ENCODE data around the gene PIP5K1B.
A peak's percentile ranks its signal among the peaks of the same experiment; 100 is the strongest.
"Not testable (repeated sequence)": the region's sequence is repeated elsewhere in the genome, so short reads cannot be mapped to it uniquely, and the experiment has no call there.

The PIP5K1B gene

GRCh38 chr9:68704814-68705530 is at the start of gene PIP5K1B:
TSS of gene PIP5K1B (plus strand) at chr9:68705240. CDS start at chr9:68822615, 117,375 bp downstream.
- Mint-ChIP-seq H3K27me3 (peaks cover 54% of the 10 kb centered on the region), H3K36me3 (no peaks in the 10 kb centered on the region), H3K4me1 (ENCODE audit: low read depth) (peaks cover 14% of the 10 kb centered on the region), H3K4me3 (peak within 1 kb of the TSS; percentile 80), H3K9me3 (ENCODE audit: low read depth) (no peaks in the 10 kb centered on the region), H3K27ac (no peak within 1 kb of the TSS)

- no peaks in the 10 kb centered on the region for H3K36me3 Mint-ChIP-seq
- H3K4me1 Mint-ChIP-seq (ENCODE audit: low read depth), result no peaks in the 10 kb centered on the region
- H3K27me3 Mint-ChIP-seq, result peaks cover 7% of the 10 kb centered on the region
- no peak overlapping the region for H3K4me3 Mint-ChIP-seq
- peaks cover 5% of the 10 kb centered on the region for H3K9me3 Mint-ChIP-seq (ENCODE audit: low read depth)
- H3K27ac Mint-ChIP-seq, result no peak overlapping the region
These were observed 41.0 kb upstream of the PIP5K1B start for GRCh38 chr9:68664036-68664435.

GRCh38 chr9:68668127-68668526 is 36.9 kb upstream of the PIP5K1B start:
- Mint-ChIP-seq H3K36me3 (no peaks in the 10 kb centered on the region), H3K4me1 (ENCODE audit: low read depth) (no peaks in the 10 kb centered on the region), H3K4me3 (no peak overlapping the region), H3K27me3 (peaks cover 4% of the 10 kb centered on the region), H3K9me3 (ENCODE audit: low read depth) (no peaks in the 10 kb centered on the region), H3K27ac (no peak overlapping the region)

- Mint-ChIP-seq H3K9me3 (ENCODE audit: low read depth) (no peaks in the 10 kb centered on the region), H3K4me1 (ENCODE audit: low read depth) (no peaks in the 10 kb centered on the region), H3K4me3 (no peak overlapping the region), H3K36me3 (no peaks in the 10 kb centered on the region), H3K27ac (no peak overlapping the region), H3K27me3 (peaks cover 4% of the 10 kb centered on the region)
These were observed 35.8 kb upstream of the PIP5K1B start for GRCh38 chr9:68669218-68669617.

- Mint-ChIP-seq H3K4me3 (no peak overlapping the region), H3K27me3 (peaks cover 5% of the 10 kb centered on the region), H3K27ac (no peak overlapping the region), H3K4me1 (ENCODE audit: low read depth) (no peaks in the 10 kb centered on the region), H3K9me3 (ENCODE audit: low read depth) (no peaks in the 10 kb centered on the region), H3K36me3 (no peaks in the 10 kb centered on the region)
These were observed 32.8 kb upstream of the PIP5K1B start for GRCh38 chr9:68672215-68672614.

GRCh38 chr9:68672625-68673024 is 32.4 kb upstream of the PIP5K1B start:
- Mint-ChIP-seq H3K9me3 (ENCODE audit: low read depth) (no peaks in the 10 kb centered on the region), H3K4me3 (no peak overlapping the region), H3K27ac (no peak overlapping the region), H3K27me3 (peaks cover 5% of the 10 kb centered on the region), H3K36me3 (no peaks in the 10 kb centered on the region), H3K4me1 (ENCODE audit: low read depth) (no peaks in the 10 kb centered on the region)

GRCh38 chr9:68678430-68678829 is 26.6 kb upstream of the PIP5K1B start:
- H3K9me3 Mint-ChIP-seq (ENCODE audit: low read depth), result no peaks in the 10 kb centered on the region
- peaks cover 10% of the 10 kb centered on the region for H3K27me3 Mint-ChIP-seq
- no peaks in the 10 kb centered on the region for H3K36me3 Mint-ChIP-seq
- H3K27ac Mint-ChIP-seq, result no peak overlapping the region
- H3K4me1 Mint-ChIP-seq (ENCODE audit: low read depth), result peaks cover under 1% of the 10 kb centered on the region
- no peak overlapping the region for H3K4me3 Mint-ChIP-seq

GRCh38 chr9:68683433-68683832 is 21.6 kb upstream of the PIP5K1B start:
- Mint-ChIP-seq H3K4me3 (no peak overlapping the region), H3K27ac (no peak overlapping the region), H3K27me3 (peaks cover 21% of the 10 kb centered on the region), H3K36me3 (no peaks in the 10 kb centered on the region), H3K4me1 (ENCODE audit: low read depth) (peaks cover 1% of the 10 kb centered on the region), H3K9me3 (ENCODE audit: low read depth) (no peaks in the 10 kb centered on the region)

GRCh38 chr9:68685213-68685612 is 19.8 kb upstream of the PIP5K1B start:
- no peak overlapping the region for H3K27ac Mint-ChIP-seq
- H3K36me3 Mint-ChIP-seq, result no peaks in the 10 kb centered on the region
- H3K4me1 Mint-ChIP-seq (ENCODE audit: low read depth), result peaks cover 1% of the 10 kb centered on the region
- H3K4me3 Mint-ChIP-seq, result no peak overlapping the region
- peaks cover 25% of the 10 kb centered on the region for H3K27me3 Mint-ChIP-seq
- H3K9me3 Mint-ChIP-seq (ENCODE audit: low read depth), result no peaks in the 10 kb centered on the region

- no peak overlapping the region for H3K4me3 Mint-ChIP-seq
- peaks cover 25% of the 10 kb centered on the region for H3K27me3 Mint-ChIP-seq
These were observed 19.3 kb upstream of the PIP5K1B start for GRCh38 chr9:68685770-68686169.

GRCh38 chr9:68690088-68690487 is 15.0 kb upstream of the PIP5K1B start:
- Mint-ChIP-seq H3K4me1 (ENCODE audit: low read depth) (no peaks in the 10 kb centered on the region), H3K27me3 (peaks cover 23% of the 10 kb centered on the region), H3K27ac (no peak overlapping the region), H3K36me3 (no peaks in the 10 kb centered on the region), H3K4me3 (no peak overlapping the region), H3K9me3 (ENCODE audit: low read depth) (no peaks in the 10 kb centered on the region)

More at GRCh38 chr9:68685770-68686169, 19.3 kb upstream of the PIP5K1B start:
- H3K36me3 Mint-ChIP-seq, result no peaks in the 10 kb centered on the region
- H3K27ac Mint-ChIP-seq, result no peak overlapping the region
- H3K4me1 Mint-ChIP-seq (ENCODE audit: low read depth), result peaks cover 1% of the 10 kb centered on the region
- no peaks in the 10 kb centered on the region for H3K9me3 Mint-ChIP-seq (ENCODE audit: low read depth)

GRCh38 chr9:68692519-68692918 is 12.5 kb upstream of the PIP5K1B start:
- H3K4me1 Mint-ChIP-seq (ENCODE audit: low read depth), result no peaks in the 10 kb centered on the region
- H3K36me3 Mint-ChIP-seq, result no peaks in the 10 kb centered on the region
- H3K27ac Mint-ChIP-seq, result no peak overlapping the region
- peaks cover 22% of the 10 kb centered on the region for H3K27me3 Mint-ChIP-seq
- H3K4me3 Mint-ChIP-seq, result no peak overlapping the region
- peaks cover 3% of the 10 kb centered on the region for H3K9me3 Mint-ChIP-seq (ENCODE audit: low read depth)

GRCh38 chr9:68694125-68694524 is 10.9 kb upstream of the PIP5K1B start:
- H3K27me3 Mint-ChIP-seq, result peaks cover 25% of the 10 kb centered on the region
- H3K36me3 Mint-ChIP-seq, result no peaks in the 10 kb centered on the region
- peaks cover 3% of the 10 kb centered on the region for H3K9me3 Mint-ChIP-seq (ENCODE audit: low read depth)
- H3K4me3 Mint-ChIP-seq, result no peak overlapping the region
- no peaks in the 10 kb centered on the region for H3K4me1 Mint-ChIP-seq (ENCODE audit: low read depth)
- H3K27ac Mint-ChIP-seq, result no peak overlapping the region

GRCh38 chr9:68697851-68698250 is 7.2 kb upstream of the PIP5K1B start:
- Mint-ChIP-seq H3K36me3 (no peaks in the 10 kb centered on the region), H3K27ac (no peak overlapping the region), H3K27me3 (peaks cover 33% of the 10 kb centered on the region), H3K4me1 (ENCODE audit: low read depth) (no peaks in the 10 kb centered on the region), H3K9me3 (ENCODE audit: low read depth) (peaks cover 3% of the 10 kb centered on the region), H3K4me3 (no peak overlapping the region)

- no peak overlapping the region for H3K4me3 Mint-ChIP-seq
- no peak overlapping the region for H3K27ac Mint-ChIP-seq
- peaks cover 3% of the 10 kb centered on the region for H3K9me3 Mint-ChIP-seq (ENCODE audit: low read depth)
- H3K4me1 Mint-ChIP-seq (ENCODE audit: low read depth), result peaks cover 2% of the 10 kb centered on the region
- no peaks in the 10 kb centered on the region for H3K36me3 Mint-ChIP-seq
- H3K27me3 Mint-ChIP-seq, result peaks cover 39% of the 10 kb centered on the region
These were observed 6.0 kb upstream of the PIP5K1B start for GRCh38 chr9:68698943-68699509.

- not testable (repeated sequence) for H3K27ac Mint-ChIP-seq; H3K4me3 Mint-ChIP-seq; H3K4me1 Mint-ChIP-seq (ENCODE audit: low read depth); H3K9me3 Mint-ChIP-seq (ENCODE audit: low read depth); H3K36me3 Mint-ChIP-seq
- peaks cover 44% of the 10 kb centered on the region for H3K27me3 Mint-ChIP-seq
These were observed 5.4 kb upstream of the PIP5K1B start for GRCh38 chr9:68699625-68700024.
